Colonic mucosa (tissue), 4 donors: Measurements from ENCODE around the gene BAIAP3. TPM values are rescaled to one million over a fixed set of nuclear protein-coding genes. Genes with fewer than 3 reads are reported as not detected.
A peak's percentile ranks its signal among the peaks of the same experiment; 100 is the strongest.

ENCODE experiments used
- DNase-seq: peaks from one replicate; pipeline ENCODE4 v3.0.0-alpha.2; 2020
- H3K27ac ChIP-seq: fragments of 200-600 bp; one replicate; pipeline ENCODE4 v1.8.0; 2021
- H3K27me3 ChIP-seq: fragments of 200-600 bp; one replicate; pipeline ENCODE4 v1.8.0; 2021
- H3K36me3 ChIP-seq: fragments of 200-600 bp; one replicate; pipeline ENCODE4 v1.8.0; 2021
- H3K4me1 ChIP-seq: fragments of 200-600 bp; one replicate; pipeline ENCODE4 v1.8.0; 2021; ENCODE audit warnings: mild to moderate bottlenecking
- H3K4me3 ChIP-seq: fragments of 200-600 bp; one replicate; pipeline ENCODE4 v1.8.0; 2021
- H3K9ac ChIP-seq, 2 donors: one replicate each; pipeline ENCODE4 v1.7.0; 2013; ENCODE audit warnings: control low read depth in 2 of 2, low read depth in 2 of 2, low read length in 2 of 2
- H3K9me3 ChIP-seq: fragments of 200-600 bp; one replicate; pipeline ENCODE4 v1.8.0; 2021
- intact Hi-C: fragments of 100-400 bp; cut with DNase I; formaldehyde crosslinking; loops from one replicate; pipeline ENCODE4 v1.14.1; 2022
- total RNA-seq, 2 donors: library from RNA; stranded (reverse); fragmentation: NEBNext Ultra II Directional in 1 of 2; extraction: Animal tissue kit (Norgen Biotek cat#: 25700) in 1 of 2; gene quantifications; one replicate each; pipeline ENCODE4 v1.2.1, GENCODE V29; 2021
- TF ChIP-seq, protein P1 (sequence below): fragments of 200-600 bp; IDR thresholded peaks from one replicate; pipeline ENCODE4 v1.8.0; 2022; ENCODE audit warnings: antibody characterized with exemption, mild to moderate bottlenecking
- donor health status: healthy.
- donor health status: DM: no; HTN: no; CAD: no.
- donor health status: DM: no; HTN: no; CAD: no.

Gene BAIAP3
- total RNA-seq, 2 donors from 2014 or later, result 5.5 to 9.8 TPM

DNA sequence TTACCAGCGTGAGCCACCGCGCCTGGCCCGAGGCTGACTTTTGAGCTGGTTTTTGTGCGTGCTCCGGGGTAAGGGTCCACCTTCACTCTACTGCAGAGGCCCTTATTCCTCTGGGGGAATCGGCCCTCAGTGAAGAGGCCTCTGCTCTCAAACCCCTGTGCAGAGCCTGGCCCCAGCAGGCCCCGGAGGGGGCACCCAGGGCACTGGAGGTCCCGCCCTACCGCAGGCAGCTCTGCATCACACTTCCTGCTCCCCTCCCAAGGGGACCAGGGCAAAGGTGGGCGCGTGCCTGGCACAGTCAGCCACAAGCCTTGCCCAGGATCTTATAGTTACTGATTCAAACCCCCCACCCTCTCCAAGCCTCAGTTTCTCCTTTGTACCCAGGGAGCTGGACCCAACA, 27.6 kb upstream of the BAIAP3 start:
- H3K27ac ChIP-seq, result no peak overlapping the region
- no peak for DNase-seq

GRCh38 chr16:1306334-1306733, 27.1 kb upstream of the BAIAP3 start:
- no peak for DNase-seq

More for the DNA sequence above, 27.6 kb upstream of the BAIAP3 start:
- intact Hi-C loops, result no loop called here
- H3K4me3 ChIP-seq, result no peak overlapping the region
- H3K36me3 ChIP-seq, result no peaks in the 10 kb centered on the region
- TF ChIP-seq, protein P1, sequence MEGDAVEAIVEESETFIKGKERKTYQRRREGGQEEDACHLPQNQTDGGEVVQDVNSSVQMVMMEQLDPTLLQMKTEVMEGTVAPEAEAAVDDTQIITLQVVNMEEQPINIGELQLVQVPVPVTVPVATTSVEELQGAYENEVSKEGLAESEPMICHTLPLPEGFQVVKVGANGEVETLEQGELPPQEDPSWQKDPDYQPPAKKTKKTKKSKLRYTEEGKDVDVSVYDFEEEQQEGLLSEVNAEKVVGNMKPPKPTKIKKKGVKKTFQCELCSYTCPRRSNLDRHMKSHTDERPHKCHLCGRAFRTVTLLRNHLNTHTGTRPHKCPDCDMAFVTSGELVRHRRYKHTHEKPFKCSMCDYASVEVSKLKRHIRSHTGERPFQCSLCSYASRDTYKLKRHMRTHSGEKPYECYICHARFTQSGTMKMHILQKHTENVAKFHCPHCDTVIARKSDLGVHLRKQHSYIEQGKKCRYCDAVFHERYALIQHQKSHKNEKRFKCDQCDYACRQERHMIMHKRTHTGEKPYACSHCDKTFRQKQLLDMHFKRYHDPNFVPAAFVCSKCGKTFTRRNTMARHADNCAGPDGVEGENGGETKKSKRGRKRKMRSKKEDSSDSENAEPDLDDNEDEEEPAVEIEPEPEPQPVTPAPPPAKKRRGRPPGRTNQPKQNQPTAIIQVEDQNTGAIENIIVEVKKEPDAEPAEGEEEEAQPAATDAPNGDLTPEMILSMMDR, result no peak
- no peaks in the 10 kb centered on the region for H3K9me3 ChIP-seq
- no peaks in the 10 kb centered on the region for H3K27me3 ChIP-seq
- no peak overlapping the region for H3K9ac ChIP-seq
- H3K4me1 ChIP-seq, result peaks cover 6% of the 10 kb centered on the region

GRCh38 chr16:1308036-1308976, 25.1 kb upstream of the BAIAP3 start:
- no peaks in the 10 kb centered on the region for H3K27me3 ChIP-seq
- H3K27ac ChIP-seq, result peak overlapping the region; percentile 94
- intact Hi-C loops, result no loop called here
- H3K9ac ChIP-seq, result peak overlapping the region in 1 of 2 donors; percentile 56
- peaks cover 11% of the 10 kb centered on the region for H3K4me1 ChIP-seq
- TF ChIP-seq, protein P1, result no peak
- no peaks in the 10 kb centered on the region for H3K36me3 ChIP-seq
- no peaks in the 10 kb centered on the region for H3K9me3 ChIP-seq
- peak overlapping the region; percentile 79 for H3K4me3 ChIP-seq
- DNase-seq, result no peak

More at GRCh38 chr16:1306334-1306733, 27.1 kb upstream of the BAIAP3 start:
- H3K27me3 ChIP-seq, result no peaks in the 10 kb centered on the region
- H3K27ac ChIP-seq, result no peak overlapping the region
- no peaks in the 10 kb centered on the region for H3K36me3 ChIP-seq
- intact Hi-C loops, result no loop called here
- H3K9me3 ChIP-seq, result no peaks in the 10 kb centered on the region
- peaks cover 7% of the 10 kb centered on the region for H3K4me1 ChIP-seq
- TF ChIP-seq, protein P1, result no peak
- no peak overlapping the region for H3K4me3 ChIP-seq
- H3K9ac ChIP-seq, result no peak overlapping the region

DNA sequence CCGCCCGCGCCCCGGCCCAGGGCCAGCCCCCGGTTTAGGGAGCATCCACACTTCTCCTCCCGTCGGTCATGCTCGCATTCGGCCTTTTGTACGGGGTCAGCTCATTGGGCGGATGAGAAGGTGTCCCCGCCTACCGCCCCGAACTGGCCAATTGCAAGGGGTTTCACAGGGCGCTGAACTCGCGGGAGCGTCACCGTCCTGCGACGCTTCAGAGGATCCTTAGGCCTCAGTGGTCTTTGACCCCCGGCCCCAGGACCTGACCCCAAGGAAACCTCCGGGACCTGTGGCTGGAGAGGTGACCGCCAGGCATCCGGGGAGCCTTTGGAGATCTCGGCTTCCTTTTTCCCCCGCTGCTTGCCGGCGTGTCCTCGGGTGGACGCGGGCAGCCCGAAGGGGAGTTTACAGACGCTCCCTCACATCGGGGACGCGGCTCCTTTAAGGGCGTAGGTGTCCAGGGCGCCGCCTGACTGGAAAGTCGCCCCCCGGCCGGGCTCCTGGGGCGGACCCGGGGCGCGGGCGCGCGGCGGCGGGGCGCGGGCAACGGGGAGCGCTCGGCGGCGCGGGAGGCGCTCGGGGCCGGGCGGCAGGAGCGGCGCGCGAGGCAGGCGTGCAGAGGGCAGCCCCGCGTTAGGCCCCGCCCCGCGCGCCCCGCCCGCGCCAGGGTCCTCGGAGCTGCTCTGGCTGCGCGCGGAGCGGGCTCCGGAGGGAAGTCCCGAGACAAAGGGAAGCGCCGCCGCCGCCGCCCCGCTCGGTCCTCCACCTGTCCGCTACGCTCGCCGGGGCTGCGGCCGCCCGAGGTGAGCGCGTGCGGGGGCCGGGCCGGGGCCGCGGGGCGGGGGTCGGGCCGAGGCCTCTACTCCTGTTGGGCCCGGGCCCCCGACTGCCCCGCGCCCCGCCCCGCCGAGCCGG, 24.2 kb upstream of the BAIAP3 start, which contains the start of gene UBE2I:
Gene UBE2I, plus strand, starts transcription at position 660 of the 909 bp plus-strand sequence. CDS start 4,395 bp downstream, outside the sequence.
- Histone ChIP-seq H3K27me3 (no peaks in the 10 kb centered on the region), H3K4me3 (peak within 1 kb of the TSS; percentile 79), H3K9ac (peak within 1 kb of the TSS; percentile 80 to 92), H3K36me3 (no peaks in the 10 kb centered on the region), H3K27ac (peak within 1 kb of the TSS; percentile 94), H3K4me1 (peaks cover 11% of the 10 kb centered on the region), H3K9me3 (no peaks in the 10 kb centered on the region)
- TF ChIP-seq, protein P1, result no peak
- DNase-seq, result peak; percentile 99
- intact Hi-C loops, result no loop called here
